Thoracic aorta (tissue), 2 donors: Measurements from ENCODE around the gene ATXN1. TPM values are rescaled to one million over a fixed set of nuclear protein-coding genes. Genes with fewer than 3 reads are reported as not detected.
"Not testable (repeated sequence)": the region's sequence is repeated elsewhere in the genome, so short reads cannot be mapped to it uniquely, and the experiment has no call there.

Experiments
- ATAC-seq: fragments of 150-250 bp; one replicate; pipeline ENCODE4 v1.8.0; 2017; ENCODE audit warnings: low read depth; ENCODE audit not compliant: insufficient number of reproducible peaks, low FRiP score
- DNase-seq: peaks from one replicate; pipeline ENCODE4 v3.0.0-alpha.2; 2020; ENCODE audit warnings: low spot score
- H3K27ac ChIP-seq, 2 donors: fragments of 200-600 bp; sonication (generic); 1 replicate in 1 of 2; 2 replicates in 1 of 2; pipeline ENCODE4 v1.5.1; 2016; ENCODE audit warnings: mild to moderate bottlenecking in 2 of 2, moderate library complexity in 2 of 2
- H3K27me3 ChIP-seq: fragments of 200-600 bp; sonication (generic); replicated peaks from 2 replicates; pipeline ENCODE4 v1.6.0; 2016; ENCODE audit warnings: mild to moderate bottlenecking; ENCODE audit not compliant: insufficient read depth
- H3K36me3 ChIP-seq: fragments of 200-600 bp; sonication (generic); one replicate; pipeline ENCODE4 v1.5.1; 2016
- H3K4me1 ChIP-seq, 2 donors: fragments of 200-600 bp; sonication (generic); 1 replicate in 1 of 2; 2 replicates in 1 of 2; pipeline versions ENCODE4 v1.5.1 to v1.6.0; 2016; ENCODE audit warnings: low read depth in 2 of 2, mild to moderate bottlenecking in 1 of 2; ENCODE audit not compliant: control insufficient read depth in 1 of 2
- H3K4me3 ChIP-seq: fragments of 200-600 bp; sonication (generic); 2 replicates; pipeline ENCODE4 v1.5.1; 2016; ENCODE audit warnings: mild to moderate bottlenecking
- H3K9me3 ChIP-seq: fragments of 200-600 bp; sonication (generic); 2 replicates; pipeline ENCODE4 v1.5.1; 2016
- total RNA-seq, 2 donors: library from RNA; depleted of rRNA; stranded (reverse); fragments of >200 nt; gene quantifications; one replicate each; pipeline versions ENCODE4 v1.1.0 to v1.2.3, GENCODE V29; 2016
- TF ChIP-seq, protein P1 (sequence below): fragments of 200-600 bp; sonication (generic); IDR thresholded peaks from one replicate; pipeline ENCODE4 v1.5.1; 2019; ENCODE audit warnings: antibody characterized with exemption

The ATXN1 gene
- total RNA-seq, 2 donors from 2014 or later: 59.8 to 62.4 TPM

DNA sequence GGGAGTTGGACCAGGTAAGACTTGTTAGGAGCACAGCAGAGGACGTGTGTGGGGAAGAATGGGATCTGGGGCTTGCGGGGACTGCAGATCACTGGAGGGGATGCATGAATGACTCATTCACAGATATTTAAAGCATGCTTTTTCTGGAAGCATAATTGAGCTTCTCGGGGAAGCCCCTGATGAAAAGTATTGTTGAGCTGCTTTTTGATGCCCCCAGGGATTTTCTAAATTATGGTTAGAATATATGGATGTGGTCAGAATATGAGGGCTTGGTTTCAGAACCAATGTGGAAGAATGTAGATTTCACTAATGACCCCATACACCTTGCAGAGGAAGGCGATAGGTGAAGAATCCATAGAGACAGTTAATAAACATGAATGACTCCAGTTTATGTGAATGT lies 486.8 kb downstream of the ATXN1 start:
- Histone ChIP-seq H3K4me3 (no peak overlapping the region), H3K27me3 (no peaks in the 10 kb centered on the region), H3K4me1 (peaks cover 5 to 39% of the 10 kb centered on the region in 2 donors), H3K27ac (no peak overlapping the region), H3K36me3 (no peaks in the 10 kb centered on the region), H3K9me3 (no peaks in the 10 kb centered on the region)
- ATAC-seq (no peak), DNase-seq (no peak)
- TF ChIP-seq, protein P1, sequence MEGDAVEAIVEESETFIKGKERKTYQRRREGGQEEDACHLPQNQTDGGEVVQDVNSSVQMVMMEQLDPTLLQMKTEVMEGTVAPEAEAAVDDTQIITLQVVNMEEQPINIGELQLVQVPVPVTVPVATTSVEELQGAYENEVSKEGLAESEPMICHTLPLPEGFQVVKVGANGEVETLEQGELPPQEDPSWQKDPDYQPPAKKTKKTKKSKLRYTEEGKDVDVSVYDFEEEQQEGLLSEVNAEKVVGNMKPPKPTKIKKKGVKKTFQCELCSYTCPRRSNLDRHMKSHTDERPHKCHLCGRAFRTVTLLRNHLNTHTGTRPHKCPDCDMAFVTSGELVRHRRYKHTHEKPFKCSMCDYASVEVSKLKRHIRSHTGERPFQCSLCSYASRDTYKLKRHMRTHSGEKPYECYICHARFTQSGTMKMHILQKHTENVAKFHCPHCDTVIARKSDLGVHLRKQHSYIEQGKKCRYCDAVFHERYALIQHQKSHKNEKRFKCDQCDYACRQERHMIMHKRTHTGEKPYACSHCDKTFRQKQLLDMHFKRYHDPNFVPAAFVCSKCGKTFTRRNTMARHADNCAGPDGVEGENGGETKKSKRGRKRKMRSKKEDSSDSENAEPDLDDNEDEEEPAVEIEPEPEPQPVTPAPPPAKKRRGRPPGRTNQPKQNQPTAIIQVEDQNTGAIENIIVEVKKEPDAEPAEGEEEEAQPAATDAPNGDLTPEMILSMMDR: no peak

DNA sequence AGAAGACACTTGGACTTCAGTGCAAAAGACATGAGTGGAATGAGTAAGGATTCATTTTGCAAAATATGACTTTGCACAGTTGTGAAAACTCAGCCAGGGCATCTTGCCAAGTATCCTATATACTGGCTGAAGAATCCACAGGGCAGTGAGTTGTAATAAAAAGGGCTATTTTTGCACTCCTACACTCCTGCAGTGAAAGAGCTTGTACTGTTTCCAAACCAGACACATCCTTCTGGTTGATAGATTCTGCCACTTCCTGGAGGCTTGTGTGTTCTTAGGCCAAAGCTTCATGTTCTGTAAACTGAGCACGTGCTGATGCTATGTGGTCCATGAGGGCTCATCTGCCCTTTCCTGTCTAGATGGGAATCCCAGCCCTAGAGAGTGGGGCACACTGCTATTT lies 488.0 kb downstream of the ATXN1 start:
- Histone ChIP-seq H3K27me3 (no peaks in the 10 kb centered on the region), H3K9me3 (no peaks in the 10 kb centered on the region), H3K4me3 (no peak overlapping the region), H3K36me3 (no peaks in the 10 kb centered on the region), H3K27ac (no peak overlapping the region), H3K4me1 (peaks cover 5 to 33% of the 10 kb centered on the region in 2 donors)
- DNase-seq (no peak), ATAC-seq (no peak)
- TF ChIP-seq, protein P1: no peak

DNA sequence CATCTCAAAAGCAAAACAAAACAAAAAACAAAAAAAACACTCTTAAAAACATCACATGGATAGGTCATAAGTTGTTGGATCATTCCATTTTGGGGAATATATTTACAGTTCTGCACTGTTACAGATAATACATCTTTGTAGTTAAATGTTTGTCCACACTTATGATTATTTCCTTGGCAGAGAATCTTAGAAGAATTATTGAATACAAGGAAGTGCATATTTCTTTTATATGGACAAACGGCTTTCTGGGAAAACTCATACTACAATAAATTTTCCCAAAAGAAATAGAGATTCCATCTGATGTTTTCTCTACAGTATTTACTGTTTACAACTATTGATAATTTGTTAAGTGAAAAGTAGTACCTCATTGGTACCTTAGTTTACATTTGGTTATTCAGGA lies 489.1 kb downstream of the ATXN1 start:
- no peaks in the 10 kb centered on the region for H3K36me3 ChIP-seq
- H3K4me3 ChIP-seq: no peak overlapping the region
- H3K27me3 ChIP-seq: no peaks in the 10 kb centered on the region
- DNase-seq (no peak), ATAC-seq (no peak)
- peaks cover 0 to 22% of the 10 kb centered on the region in 2 donors for H3K4me1 ChIP-seq
- no peak overlapping the region for H3K27ac ChIP-seq
- no peaks in the 10 kb centered on the region for H3K9me3 ChIP-seq
- TF ChIP-seq, protein P1: no peak

DNA sequence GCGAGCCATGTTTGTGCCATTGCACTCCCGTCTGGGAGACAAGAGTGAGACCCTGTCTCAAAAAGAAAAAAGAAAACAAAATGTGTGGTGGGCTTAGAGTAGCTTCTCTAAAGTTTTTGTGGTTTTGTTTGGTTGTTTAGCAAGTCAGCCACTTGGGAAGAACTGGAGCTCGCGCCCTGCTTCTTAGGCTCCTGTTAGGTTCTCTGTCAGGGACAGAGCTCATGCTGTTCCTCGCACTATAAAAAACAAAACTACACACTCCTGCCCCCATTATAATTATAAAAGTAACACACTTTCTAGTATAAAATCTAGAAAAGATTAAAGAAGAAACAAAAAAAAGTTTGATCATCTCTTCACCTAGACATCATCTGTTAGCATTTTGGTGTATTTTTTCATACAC lies 489.8 kb downstream of the ATXN1 start:
- no peak overlapping the region for H3K4me3 ChIP-seq
- DNase-seq: no peak
- H3K27ac ChIP-seq: no peak overlapping the region
- no peak for ATAC-seq
- no peaks in the 10 kb centered on the region for H3K27me3 ChIP-seq
- H3K36me3 ChIP-seq: no peaks in the 10 kb centered on the region
- H3K9me3 ChIP-seq: no peaks in the 10 kb centered on the region
- TF ChIP-seq, protein P1: no peak
- H3K4me1 ChIP-seq: peaks cover 0 to 14% of the 10 kb centered on the region in 2 donors

DNA sequence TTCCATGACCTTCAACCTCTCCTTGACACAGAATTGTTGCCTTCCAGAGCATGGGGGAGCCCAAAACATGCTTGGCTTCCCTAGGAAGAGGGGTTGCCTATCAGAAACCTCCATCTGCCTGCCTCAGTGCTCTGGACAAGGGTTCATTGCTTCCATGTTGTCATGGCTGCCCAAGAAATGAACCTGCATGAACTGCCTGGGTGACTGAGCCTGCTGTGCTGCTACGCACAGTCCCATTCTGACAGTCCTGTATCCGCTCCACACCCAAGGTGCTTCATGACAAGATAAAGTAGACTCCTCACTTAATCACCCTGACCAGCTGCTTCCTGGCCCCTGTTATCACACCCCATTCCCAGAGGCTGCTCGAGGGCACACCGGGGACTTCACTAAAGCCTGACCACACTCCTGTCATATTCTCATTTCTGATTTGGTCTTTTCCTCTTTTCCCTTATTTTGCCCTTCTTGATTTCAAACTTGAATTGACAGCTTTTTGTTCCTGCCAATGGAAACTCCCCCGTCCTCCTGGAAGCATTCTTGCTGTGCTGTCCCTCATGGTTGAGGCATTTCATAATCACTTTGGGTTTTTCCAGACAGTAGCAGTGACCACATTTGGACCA lies 491.0 kb downstream of the ATXN1 start:
- H3K27me3 ChIP-seq: no peaks in the 10 kb centered on the region
- peaks cover 0 to 12% of the 10 kb centered on the region in 2 donors for H3K4me1 ChIP-seq
- peaks cover 3% of the 10 kb centered on the region for H3K36me3 ChIP-seq
- TF ChIP-seq, protein P1: no peak
- H3K27ac ChIP-seq: no peak overlapping the region
- H3K9me3 ChIP-seq: no peaks in the 10 kb centered on the region
- ATAC-seq (no peak), DNase-seq (no peak)
- no peak overlapping the region for H3K4me3 ChIP-seq

DNA sequence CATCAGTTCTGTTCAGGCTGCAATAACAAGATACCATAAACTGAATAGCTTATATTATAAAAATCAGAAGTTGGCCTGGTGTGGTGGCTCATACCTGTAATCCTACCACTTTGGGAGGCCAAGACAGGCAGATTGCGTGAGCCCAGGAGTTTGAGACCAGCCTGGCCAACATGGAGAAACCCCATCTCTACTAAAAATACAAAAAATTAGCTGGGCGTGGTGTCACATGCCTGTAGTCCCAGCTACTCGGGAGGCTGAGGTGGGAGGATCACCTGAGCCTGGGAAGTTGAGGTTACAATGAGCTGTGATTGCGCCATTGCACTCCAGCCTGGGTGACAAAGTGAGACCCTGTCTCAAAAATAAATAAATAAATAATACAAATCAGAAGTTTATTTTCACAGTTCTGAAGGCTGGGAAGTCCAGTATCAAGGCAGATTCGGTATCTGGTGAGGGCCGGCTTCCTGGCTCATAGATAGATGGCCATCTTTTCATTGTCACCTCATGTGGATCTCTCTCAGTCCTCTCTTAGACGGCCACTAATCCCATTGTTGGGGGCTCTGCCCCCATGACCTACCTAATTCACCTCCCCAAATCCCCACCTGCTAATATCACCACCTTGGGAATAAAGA lies 491.7 kb downstream of the ATXN1 start:
- H3K9me3 ChIP-seq, H3K27me3 ChIP-seq, ATAC-seq, DNase-seq, H3K27ac ChIP-seq, H3K4me1 ChIP-seq, H3K4me3 ChIP-seq, H3K36me3 ChIP-seq: not testable (repeated sequence)
